Measurements from ENCODE around the gene MAP3K8.

Gene MAP3K8

DNA sequence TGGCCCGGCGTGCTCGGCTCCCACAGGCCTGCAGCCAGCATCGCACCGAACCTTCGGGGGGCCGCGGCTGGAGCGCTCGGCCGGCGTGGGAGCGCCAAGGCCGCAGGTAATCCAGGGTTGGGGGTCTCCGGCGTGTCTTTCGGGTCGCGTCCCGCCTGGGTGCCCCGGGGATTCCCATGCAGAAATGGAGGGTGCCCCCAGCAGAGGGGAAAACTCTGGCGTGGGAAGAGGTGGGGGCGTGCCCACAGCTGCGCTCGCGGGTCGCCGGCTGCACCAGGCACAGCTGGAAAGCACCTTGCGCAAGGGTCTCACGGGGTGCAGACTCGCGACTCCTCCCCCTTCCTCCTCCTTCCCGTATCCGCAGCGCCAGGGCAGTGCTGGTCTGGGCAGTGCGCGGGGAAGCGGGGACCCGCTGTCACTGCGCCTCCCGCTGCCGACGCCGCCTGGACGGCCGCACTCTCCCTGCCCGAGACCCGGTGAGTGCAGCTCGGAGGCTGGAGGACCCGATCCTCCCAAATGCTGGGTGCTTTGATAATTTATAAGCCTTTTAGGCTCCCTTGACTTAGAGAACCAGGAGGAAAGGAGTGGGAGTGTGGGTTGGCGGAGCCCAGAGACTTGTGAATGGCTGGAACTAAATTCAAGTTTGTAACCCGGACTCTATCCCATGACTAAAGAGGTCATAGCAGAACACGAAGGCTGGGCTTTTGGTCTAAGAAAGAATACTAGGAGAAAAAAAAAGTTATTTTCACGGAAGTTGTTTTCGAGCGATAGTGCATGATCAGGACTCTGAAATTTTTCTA is 489 bp downstream of the MAP3K8 start:
- no peak for TF ChIP-seq GATA2 (IDR thresholded peaks at IDR 0.05; ENCODE audit: low read depth, low read length)
- no peak for TF ChIP-seq GATA3 (IDR thresholded peaks at IDR 0.05; ENCODE audit: low read depth, low read length)

DNA sequence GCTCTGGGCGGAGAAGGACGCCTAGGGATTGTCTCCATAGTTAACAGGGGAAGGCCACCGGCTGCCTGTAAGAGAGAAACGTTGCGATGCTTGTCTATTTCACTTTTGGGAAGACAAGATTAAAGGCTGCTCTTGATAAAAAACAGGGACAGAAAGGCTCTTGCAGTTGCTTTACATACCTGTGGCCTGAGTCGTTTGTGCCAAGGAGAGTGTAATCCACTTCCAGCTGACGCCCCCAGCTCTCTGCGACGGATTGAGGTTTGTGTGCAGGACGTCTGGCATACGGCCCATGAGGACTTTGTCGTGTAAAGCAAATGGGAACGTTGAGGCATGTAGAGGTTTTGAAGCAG is 1.1 kb downstream of the MAP3K8 start:
- TF ChIP-seq GATA3 (IDR thresholded peaks at IDR 0.05; ENCODE audit: low read depth, low read length) (no peak), GATA2 (IDR thresholded peaks at IDR 0.05; ENCODE audit: low read depth, low read length) (no peak)

DNA sequence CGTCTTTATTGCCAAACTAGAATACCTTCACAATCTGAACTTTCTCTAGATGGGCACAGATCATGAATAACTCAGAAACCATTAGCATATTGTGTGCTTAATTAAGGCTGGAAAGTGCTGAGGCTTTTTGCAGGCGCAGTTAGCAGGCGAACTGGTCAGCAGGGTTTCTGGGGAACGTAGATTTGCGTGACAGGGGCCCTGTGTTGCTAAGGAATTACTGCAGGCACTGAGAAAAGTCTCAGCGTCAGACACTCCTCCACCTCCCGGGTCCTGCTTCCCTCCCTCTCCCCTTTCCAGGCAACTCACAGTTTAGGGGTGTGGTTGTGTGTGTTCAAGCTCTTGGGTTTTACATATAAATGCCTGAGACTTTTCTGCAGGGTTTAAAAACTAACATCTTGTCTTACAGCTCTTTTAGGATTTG is 2.2 kb downstream of the MAP3K8 start:
- TF ChIP-seq GATA3 (IDR thresholded peaks at IDR 0.05; ENCODE audit: low read depth, low read length): no peak
- no peak for TF ChIP-seq GATA2 (IDR thresholded peaks at IDR 0.05; ENCODE audit: low read depth, low read length)

DNA sequence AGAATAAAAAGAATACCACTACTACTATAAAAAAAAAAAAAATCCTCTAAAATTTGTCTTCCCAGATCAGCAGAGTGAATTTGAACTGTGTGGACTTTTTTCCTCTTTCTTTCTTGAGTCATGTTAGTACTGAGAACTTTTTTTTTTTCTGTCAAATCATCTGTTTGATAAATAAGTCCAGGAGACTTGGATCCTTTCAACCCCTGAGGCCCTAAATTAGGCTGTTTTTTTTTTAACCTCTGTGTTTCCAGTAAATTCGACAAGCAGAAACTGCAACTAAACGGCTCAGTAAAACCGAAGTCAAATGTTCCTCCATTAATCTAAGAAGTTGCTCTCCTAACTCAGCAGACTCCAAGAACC is 2.7 kb downstream of the MAP3K8 start:
- TF ChIP-seq GATA3 (IDR thresholded peaks at IDR 0.05; ENCODE audit: low read depth, low read length): no peak
- TF ChIP-seq GATA2 (IDR thresholded peaks at IDR 0.05; ENCODE audit: low read depth, low read length): no peak

DNA sequence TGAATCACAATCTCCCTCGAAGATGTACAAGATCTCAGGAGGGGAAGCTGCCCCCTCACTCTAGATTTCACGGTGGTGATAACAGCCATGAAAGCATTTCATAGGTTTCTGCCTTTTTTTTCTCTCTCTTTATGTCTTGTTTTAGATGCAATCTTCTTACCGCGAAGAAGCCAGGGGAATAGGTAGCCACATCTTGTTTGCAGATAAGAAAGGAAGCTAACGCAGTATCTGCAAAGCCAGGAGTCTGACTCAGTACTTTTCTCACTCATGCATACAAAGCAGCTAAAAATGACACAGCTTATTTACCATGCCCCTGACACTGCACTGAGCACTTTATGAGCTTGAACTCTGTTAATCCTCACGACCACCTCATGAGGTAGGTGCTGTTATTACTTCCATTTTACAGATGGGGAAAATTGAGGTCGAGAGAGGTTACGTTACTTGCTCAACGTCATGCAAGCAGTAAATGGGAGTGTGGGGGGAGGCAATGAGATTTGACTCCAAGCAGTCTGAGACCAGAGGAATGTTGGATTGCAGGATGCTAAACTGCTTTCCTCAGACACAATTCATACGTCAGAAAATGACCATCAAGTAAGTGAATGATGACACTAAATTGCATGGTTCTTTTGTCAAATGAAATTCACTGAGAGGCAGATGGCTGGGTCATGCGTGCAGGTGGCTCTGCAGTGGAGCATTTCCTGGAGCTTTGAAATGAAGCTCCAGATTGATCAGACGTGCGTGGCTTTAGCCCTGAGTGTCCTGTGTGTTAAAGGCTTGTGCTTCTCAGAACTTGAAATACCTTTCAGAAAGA is 3.3 kb downstream of the MAP3K8 start:
- TF ChIP-seq GATA3 (IDR thresholded peaks at IDR 0.05; ENCODE audit: low read depth, low read length) (no peak), GATA2 (IDR thresholded peaks at IDR 0.05; ENCODE audit: low read depth, low read length) (no peak; the same call in 1 of the 2 replicates)

DNA sequence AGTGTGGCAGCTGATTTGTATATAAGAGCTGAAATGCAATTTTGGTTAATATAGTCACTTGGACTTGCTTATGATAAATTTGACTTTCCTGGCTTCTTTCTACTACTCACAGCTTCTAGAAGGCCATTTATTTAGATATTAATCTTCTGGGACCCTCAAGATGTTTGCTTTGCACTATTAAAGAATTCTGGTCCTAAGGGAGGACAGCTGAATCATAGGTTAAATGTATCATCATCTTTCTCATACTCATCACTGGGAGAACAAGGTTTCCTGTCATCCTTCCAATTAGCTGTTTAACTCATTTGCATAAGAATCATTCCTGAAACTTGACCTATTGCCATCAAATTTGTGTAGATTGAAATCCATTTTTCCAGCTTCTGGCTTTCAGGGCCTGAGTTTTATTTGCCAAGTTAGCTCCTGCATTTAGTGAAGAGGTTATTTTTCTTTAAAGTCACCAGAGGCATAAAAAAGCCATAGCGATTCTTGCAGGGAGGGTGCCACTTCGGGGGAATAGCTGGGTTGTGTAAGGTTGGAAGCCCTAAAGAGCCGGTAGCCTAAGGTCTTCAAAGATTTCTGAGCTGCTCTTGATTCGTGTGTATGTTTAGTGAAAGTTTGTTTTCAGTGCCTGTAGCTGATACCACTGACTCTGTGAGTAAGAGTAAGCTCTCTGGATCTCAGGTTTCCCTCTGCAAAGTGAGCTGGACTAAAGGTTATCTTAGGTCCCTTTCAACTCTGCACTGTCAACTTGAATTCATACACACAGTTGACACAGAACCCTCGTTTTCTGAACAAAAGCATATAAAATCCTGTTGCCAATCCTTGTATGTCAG is 4.3 kb downstream of the MAP3K8 start:
- TF ChIP-seq GATA2 (IDR thresholded peaks at IDR 0.05; ENCODE audit: low read depth, low read length) (no peak), GATA3 (IDR thresholded peaks at IDR 0.05; ENCODE audit: low read depth, low read length) (no peak)

DNA sequence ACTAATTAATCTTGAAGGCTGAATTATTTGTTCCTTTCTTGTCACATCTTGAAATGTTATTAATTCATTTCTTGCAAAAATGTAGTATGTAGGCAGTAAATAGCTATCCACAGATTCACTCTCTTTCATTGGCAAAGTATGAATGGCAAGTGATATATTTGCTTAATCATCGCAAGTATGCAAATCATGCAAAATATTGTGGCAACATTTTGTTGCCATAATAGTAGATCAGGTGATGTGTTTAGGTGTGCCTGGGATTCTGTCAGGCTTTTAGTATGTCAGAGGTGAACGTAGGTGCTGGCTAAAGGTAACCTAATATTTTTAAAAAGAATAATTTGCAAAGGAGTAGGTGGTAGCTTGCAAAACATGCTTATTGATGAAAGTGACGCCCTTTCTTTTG is 5.9 kb downstream of the MAP3K8 start:
- no peak for TF ChIP-seq GATA2 (IDR thresholded peaks at IDR 0.05; ENCODE audit: low read depth, low read length)
- TF ChIP-seq GATA3 (IDR thresholded peaks at IDR 0.05; ENCODE audit: low read depth, low read length): no peak

DNA sequence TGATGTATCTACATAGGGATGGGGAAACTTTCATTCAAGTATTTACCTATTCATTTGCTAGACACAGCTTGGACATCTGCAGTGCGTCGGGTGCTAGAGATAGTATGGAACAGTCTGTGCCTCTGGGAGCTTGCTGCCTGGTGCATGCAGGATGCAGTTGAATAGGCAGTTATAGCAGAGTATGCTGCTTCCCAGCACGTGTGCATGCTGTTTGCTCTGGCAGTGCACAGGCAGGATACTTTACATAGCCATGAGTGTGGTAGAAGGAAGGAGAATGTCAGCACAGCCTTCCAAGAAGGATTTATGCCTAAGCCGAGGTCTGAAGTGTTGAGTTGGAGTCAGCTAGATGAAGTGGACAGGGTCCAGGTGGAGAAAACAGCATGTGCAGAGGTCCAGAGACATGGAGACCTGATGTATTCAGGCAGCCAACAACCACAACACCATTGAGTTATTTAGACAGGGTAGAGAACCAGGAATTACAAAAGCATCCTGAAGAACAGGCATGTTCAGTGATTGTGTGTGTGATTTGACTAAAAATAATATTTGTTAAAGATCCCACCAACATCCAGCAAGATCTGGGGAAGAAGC is 8.1 kb downstream of the MAP3K8 start:
- TF ChIP-seq GATA3 (IDR thresholded peaks at IDR 0.05; ENCODE audit: low read depth, low read length) (no peak), GATA2 (IDR thresholded peaks at IDR 0.05; ENCODE audit: low read depth, low read length) (no peak)

DNA sequence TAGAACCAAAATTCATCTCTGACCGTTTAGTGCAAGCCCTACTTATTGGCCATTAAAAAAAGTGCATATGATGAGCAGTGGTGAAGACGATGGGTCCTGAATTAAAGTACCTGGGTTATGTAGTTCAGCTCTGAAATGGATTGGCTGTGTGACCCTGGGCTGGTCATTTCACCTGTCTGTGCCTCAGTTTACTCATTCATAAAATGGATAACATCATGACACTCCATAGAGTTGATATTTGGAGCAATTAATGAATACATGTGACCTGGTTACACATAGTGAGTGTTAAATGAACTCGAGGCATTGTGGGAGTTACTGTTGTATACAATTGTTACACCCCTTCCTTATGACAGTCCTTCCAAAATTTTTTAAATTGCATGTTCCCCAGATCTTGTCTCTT is 9.1 kb downstream of the MAP3K8 start:
- TF ChIP-seq GATA2 (IDR thresholded peaks at IDR 0.05; ENCODE audit: low read depth, low read length) (no peak), GATA3 (IDR thresholded peaks at IDR 0.05; ENCODE audit: low read depth, low read length) (no peak)

DNA sequence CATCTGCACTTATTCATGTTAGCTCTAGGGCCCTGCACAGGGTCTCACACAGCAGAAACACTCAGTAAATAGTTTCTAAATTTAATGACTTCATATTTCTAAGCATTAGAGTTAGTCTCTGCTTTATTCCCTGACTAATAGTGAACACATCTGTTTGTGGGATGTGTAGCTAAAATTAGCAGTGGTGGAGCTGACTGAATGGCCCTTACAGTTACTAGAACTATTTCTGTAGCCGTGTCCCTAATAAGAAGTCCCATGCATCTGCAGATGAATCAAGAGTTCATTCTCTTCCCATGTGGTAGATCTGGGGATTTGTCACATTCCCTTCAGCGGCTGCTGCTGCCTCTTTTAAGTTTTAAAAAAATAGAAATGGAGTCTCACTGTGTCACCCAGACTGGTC is 11.7 kb downstream of the MAP3K8 start:
- TF ChIP-seq GATA3 (IDR thresholded peaks at IDR 0.05; ENCODE audit: low read depth, low read length): no peak

DNA sequence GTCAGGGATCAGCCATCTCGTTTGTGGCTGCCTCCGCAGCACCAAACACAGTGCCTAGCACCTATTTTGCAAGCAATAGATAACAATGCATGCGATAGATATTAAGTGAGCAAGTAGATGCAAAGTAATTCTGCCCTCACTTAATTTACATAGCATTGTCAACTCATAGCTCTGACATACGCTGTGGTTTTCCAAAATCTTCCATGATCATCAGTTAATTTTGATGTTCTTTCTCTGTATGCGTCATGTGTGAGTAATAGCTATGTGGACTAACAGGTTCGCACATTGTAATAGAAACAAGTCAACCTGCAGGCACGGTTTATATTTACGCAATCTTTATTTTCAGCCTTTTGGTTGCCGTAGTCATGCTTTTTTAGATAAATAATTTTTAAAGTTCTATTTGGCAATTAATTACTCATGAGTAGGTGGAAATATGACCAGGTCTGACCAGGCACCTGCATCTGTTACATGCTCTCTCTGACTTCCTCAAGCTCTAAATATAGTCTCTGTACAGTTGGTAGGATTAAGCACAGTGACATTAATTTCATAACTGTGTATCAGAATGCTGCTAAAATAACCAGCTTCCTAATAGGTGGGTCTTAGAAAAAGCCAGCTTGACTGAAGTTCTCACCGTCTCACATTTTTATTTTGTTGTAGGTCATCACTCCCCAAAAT is 13.3 kb downstream of the MAP3K8 start:
- TF ChIP-seq GATA2 (IDR thresholded peaks at IDR 0.05; ENCODE audit: low read depth, low read length): no peak
- TF ChIP-seq GATA3 (IDR thresholded peaks at IDR 0.05; ENCODE audit: low read depth, low read length): no peak

DNA sequence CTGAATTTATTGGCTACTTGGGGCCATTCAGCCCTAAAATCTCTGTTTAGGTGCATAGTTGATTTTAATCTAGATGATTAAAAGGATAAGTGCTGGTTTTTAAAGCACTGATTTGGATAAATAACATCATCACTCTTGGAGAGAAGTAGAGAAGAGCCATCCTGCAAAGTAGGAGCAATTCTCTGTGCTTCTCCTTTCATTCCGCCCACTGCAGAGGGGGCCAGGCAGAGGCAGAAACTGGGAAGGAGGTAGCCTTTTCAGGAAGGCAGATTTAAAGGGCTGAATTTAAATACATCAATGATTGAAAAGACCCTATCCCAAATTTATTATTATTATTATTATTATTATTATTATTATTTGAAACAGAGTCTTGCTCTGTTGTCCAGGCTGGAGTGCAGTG is 14.1 kb downstream of the MAP3K8 start:
- TF ChIP-seq GATA3 (IDR thresholded peaks at IDR 0.05; ENCODE audit: low read depth, low read length): no peak
- TF ChIP-seq GATA2 (IDR thresholded peaks at IDR 0.05; ENCODE audit: low read depth, low read length): no peak

DNA sequence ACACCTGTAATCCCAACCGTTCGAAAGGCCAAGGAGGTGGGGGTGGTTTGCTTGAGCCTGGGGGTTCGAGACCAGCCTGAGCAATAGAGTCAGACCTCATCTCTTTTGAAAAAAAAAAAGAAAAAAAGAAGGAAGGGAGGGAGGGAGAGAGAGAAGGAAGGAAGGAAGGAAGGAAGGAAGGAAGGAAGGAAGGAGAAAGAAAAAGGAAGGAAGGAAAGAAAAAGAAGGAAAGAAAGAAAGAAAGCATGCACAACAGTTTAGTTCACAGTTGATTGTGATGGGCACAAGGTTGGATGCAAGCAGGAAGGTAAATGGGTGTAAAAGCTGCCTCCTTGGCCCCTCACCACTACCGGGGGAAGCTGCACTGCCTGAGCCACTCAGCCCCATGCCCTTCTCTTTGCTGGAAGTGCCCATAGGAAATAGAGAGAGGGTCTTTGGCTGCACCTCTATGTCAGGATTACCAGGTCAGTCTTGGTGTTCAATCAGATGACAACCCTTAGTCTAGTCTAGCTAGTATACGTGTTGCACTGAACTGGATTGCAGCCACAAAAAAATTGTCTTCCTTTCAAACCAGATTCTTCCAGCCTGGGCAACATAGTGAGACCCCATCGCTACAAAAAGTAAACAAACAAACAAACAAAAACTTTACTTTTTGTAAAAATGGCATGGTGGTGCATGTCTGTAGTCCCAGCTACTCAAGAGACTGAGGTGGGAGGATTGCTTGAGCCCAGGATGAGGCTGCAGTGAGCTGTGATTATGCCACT is 20.0 kb downstream of the MAP3K8 start:
- TF ChIP-seq GATA2 (IDR thresholded peaks at IDR 0.05; ENCODE audit: low read depth, low read length) (no peak), GATA3 (IDR thresholded peaks at IDR 0.05; ENCODE audit: low read depth, low read length) (no peak)

Measured in SH-SY5Y (cell line).